Thymus (tissue), 11 donors: Measurements from ENCODE around the gene SPATA31C2. TPM values are rescaled to one million over a fixed set of nuclear protein-coding genes. Genes with fewer than 3 reads are reported as not detected.

Experiments
- DNase-seq, 9 donors: peaks; one replicate each; pipeline ENCODE4 v3.0.0-alpha.2; 2013; ENCODE audit warnings: low spot score in 9 of 9, low read depth in 6 of 9, missing footprints in 1 of 9
- H3K27ac ChIP-seq, 2 donors: one replicate each; pipeline ENCODE4 v1.5.1; 2013; ENCODE audit warnings: control low read depth in 1 of 2, low read depth in 1 of 2, low read length in 1 of 2, mild to moderate bottlenecking in 1 of 2, moderate library complexity in 1 of 2
- H3K27me3 ChIP-seq, 2 donors: one replicate each; pipeline ENCODE4 v1.5.1; 2013; ENCODE audit warnings: low read length in 1 of 2; ENCODE audit not compliant: control insufficient read depth in 2 of 2, insufficient read depth in 1 of 2
- H3K36me3 ChIP-seq, 2 donors: one replicate each; pipeline ENCODE4 v1.5.1; 2013; ENCODE audit warnings: low read length in 1 of 2, mild to moderate bottlenecking in 1 of 2, moderate library complexity in 1 of 2; ENCODE audit not compliant: control insufficient read depth in 2 of 2, insufficient read depth in 2 of 2
- H3K4me1 ChIP-seq, 2 donors: one replicate each; pipeline ENCODE4 v1.5.1; 2013; ENCODE audit warnings: low read length in 2 of 2; ENCODE audit not compliant: control insufficient read depth in 2 of 2, insufficient read depth in 2 of 2
- H3K4me3 ChIP-seq, 2 donors: one replicate each; pipeline ENCODE4 v1.5.1; 2013; ENCODE audit warnings: low read length in 2 of 2, control low read depth in 1 of 2, mild to moderate bottlenecking in 1 of 2
- H3K9me3 ChIP-seq, 2 donors: one replicate each; pipeline ENCODE4 v1.5.1; 2013; ENCODE audit warnings: low read length in 1 of 2, mild to moderate bottlenecking in 1 of 2; ENCODE audit not compliant: control insufficient read depth in 2 of 2, insufficient read depth in 1 of 2
- WGBS: extraction: QIAGEN DNeasy Blood & Tissue Kit; methylation state at CpG from one replicate; pipeline ENCODE4 v1.1.7; 2013; 5-methylcytosine and 5-hydroxymethylcytosine counted together
- polyA plus RNA-seq: library from polyadenylated mRNA; stranded (reverse); fragments of 200-250 nt; gene quantifications from one replicate; pipeline ENCODE4 v1.2.3, GENCODE V29; 2013
- total RNA-seq: library from RNA; stranded (reverse); fragments of 120-200 nt; gene quantifications from one replicate; pipeline ENCODE4 v1.2.4, GENCODE V29; 2013
- donor health status: healthy.

The SPATA31C2 gene
- total and polyA plus RNA-seq, 2 donors = 0.05 to 0.09 TPM

DNA sequence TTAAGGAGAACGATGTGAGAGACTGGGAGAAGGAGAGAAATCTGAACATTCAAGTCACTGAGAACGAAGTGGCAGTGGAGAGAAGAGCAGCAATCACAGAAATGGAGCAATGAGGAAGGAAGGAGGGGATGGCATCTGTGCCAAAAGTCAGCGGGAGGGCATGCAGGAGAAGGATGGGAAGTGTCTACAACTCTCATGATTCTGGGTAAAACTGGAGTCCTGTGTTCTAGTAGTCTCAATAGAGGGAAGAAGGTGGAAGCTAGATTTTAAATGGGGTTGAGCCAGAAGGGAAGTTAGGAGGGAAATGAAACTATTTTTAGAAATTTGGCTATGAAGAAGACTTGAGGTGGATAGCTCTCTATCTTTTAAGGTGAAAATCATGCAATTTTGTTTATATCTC, 39.1 kb upstream of the SPATA31C2 start:
- H3K4me1 ChIP-seq = peaks cover 0 to 4% of the 10 kb centered on the region in 2 donors
- H3K36me3 ChIP-seq = no peaks in the 10 kb centered on the region
- WGBS = 86% methylated on average over 3 of the region's 3 CpGs
- H3K9me3 ChIP-seq = no peaks in the 10 kb centered on the region
- no peak overlapping the region for H3K27ac ChIP-seq
- H3K4me3 ChIP-seq = no peak overlapping the region
- no peak for DNase-seq
- no peaks in the 10 kb centered on the region for H3K27me3 ChIP-seq

DNA sequence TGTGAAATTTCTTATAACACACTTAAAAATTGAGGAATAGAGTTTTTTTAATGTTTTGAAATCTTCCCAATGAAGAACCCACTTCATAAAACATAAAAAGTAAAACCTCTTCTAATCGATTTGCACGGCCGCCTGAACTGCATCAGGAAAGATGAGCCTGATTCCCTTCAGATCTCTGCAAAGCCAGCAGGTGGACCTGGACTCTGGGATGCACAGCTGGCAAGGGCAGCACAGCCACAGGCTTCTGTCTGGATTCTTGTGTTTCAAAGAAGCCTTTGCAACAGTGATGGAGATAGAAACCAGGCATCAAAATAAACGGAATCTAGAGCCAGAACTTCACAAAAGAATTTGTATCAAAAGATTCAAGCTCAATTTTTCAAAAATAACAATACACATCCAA, 36.0 kb upstream of the SPATA31C2 start:
- H3K27ac ChIP-seq = no peak overlapping the region
- WGBS = 88% methylated on average over 4 of the region's 4 CpGs
- DNase-seq = no peak

DNA sequence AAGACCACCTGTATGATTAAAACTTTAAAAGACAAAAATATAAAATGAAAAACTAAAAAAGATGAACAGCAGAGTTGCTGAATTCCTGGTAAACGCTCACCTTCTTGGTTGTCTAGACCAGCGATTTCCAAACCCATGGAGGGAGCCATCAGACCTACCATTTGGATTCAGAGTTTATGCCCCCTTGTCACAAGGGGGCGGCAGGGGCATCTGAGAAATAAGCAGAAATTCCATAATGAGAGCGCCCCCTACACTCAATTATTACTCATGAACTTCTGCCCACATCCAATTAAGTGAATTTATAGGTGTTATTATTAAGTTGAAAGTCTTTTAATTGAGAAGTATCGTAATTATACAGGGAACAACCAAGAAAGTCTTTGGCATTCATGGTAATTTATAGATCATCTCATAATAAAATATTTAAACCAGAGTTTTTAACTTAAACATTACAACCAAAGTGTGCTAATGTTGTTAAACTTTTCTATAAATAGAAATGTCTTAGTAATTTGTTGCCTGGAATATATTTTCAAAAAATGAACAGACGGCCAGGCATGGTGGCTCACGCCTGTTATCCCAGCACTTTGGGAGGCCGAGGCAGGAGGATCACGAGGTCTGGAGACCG, 35.2 kb upstream of the SPATA31C2 start:
- Histone ChIP-seq H3K4me3 (no peak overlapping the region), H3K36me3 (no peaks in the 10 kb centered on the region), H3K27ac (no peak overlapping the region), H3K27me3 (no peaks in the 10 kb centered on the region), H3K9me3 (no peaks in the 10 kb centered on the region), H3K4me1 (no peaks in the 10 kb centered on the region)
- peak; percentile 13 to 84 (median 53) for DNase-seq
- WGBS = 57% methylated on average over 10 of the region's 10 CpGs

More for the DNA sequence above, 36.0 kb upstream of the SPATA31C2 start:
- Histone ChIP-seq H3K4me1 (peaks cover 0 to 4% of the 10 kb centered on the region in 2 donors), H3K4me3 (no peak overlapping the region), H3K9me3 (no peaks in the 10 kb centered on the region), H3K36me3 (no peaks in the 10 kb centered on the region), H3K27me3 (no peaks in the 10 kb centered on the region)

DNA sequence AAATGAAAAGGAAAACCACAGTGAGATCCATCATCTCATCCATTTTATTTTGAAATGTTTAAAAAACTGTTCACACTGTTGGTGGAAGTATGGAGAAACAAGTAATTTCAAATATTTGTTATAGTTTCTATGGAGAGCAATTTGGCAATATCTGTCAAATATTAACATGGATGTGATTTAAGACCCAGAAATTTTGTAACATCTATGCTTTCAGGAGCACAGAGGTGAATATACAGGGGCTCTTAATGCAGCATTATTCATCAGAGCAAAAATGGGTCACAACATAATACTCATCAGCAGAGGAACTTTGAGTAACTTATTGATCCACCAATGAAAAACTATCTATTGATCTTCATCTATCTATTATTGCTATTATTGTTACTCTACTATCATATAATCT, 31.4 kb upstream of the SPATA31C2 start:
- no peaks in the 10 kb centered on the region for H3K9me3 ChIP-seq
- no peak overlapping the region for H3K27ac ChIP-seq
- H3K4me1 ChIP-seq = no peaks in the 10 kb centered on the region
- DNase-seq = no peak
- no peak overlapping the region for H3K4me3 ChIP-seq
- H3K36me3 ChIP-seq = no peaks in the 10 kb centered on the region
- H3K27me3 ChIP-seq = no peaks in the 10 kb centered on the region

DNA sequence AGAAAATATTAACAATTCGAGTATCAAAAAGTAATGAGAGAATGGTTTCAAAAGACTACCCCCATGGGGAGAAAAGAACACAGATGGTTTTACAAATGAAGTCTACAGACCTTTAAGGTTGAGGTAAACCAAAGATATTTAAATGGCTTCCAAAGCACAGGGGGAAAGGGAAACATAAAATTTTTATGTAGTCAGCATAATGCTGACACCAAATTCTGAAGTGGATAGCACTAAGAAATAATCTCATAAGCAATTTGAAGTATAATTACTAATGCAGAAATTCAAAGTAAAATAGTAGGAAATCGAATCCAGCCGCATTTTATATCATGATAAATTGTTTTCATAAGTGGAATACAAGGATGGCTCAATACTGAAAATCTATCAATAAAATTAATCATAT, 30.3 kb upstream of the SPATA31C2 start:
- H3K4me1 ChIP-seq = no peaks in the 10 kb centered on the region
- WGBS = 63% methylated on average over 3 of the region's 3 CpGs
- H3K27me3 ChIP-seq = no peaks in the 10 kb centered on the region
- DNase-seq = no peak
- H3K9me3 ChIP-seq = no peaks in the 10 kb centered on the region
- H3K27ac ChIP-seq = no peak overlapping the region
- H3K4me3 ChIP-seq = no peak overlapping the region
- no peaks in the 10 kb centered on the region for H3K36me3 ChIP-seq

DNA sequence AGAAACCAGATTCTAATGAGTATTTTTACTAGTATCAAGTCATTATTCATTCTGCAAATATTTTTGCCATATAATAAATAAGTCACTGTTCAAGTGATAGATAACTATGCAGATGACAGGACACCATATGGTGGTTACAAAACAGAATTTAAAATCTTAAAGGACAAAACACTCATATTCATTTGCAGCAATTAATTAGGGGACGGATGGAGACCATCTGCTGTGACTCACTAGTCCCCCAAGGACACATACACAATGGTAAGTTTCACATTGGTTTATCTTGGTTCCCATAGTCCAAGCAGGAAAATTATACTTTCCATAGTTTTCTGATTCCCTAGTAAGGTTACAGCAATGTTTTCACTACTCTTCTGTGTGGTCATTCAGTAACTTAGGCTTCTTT, 28.4 kb upstream of the SPATA31C2 start:
- no peaks in the 10 kb centered on the region for H3K36me3 ChIP-seq
- no peak overlapping the region for H3K4me3 ChIP-seq
- no peaks in the 10 kb centered on the region for H3K27me3 ChIP-seq
- H3K9me3 ChIP-seq = peaks cover 0 to 2% of the 10 kb centered on the region in 2 donors
- 97% methylated on average over 1 of the region's 1 CpG for WGBS
- H3K27ac ChIP-seq = no peak overlapping the region
- DNase-seq = no peak
- no peaks in the 10 kb centered on the region for H3K4me1 ChIP-seq

DNA sequence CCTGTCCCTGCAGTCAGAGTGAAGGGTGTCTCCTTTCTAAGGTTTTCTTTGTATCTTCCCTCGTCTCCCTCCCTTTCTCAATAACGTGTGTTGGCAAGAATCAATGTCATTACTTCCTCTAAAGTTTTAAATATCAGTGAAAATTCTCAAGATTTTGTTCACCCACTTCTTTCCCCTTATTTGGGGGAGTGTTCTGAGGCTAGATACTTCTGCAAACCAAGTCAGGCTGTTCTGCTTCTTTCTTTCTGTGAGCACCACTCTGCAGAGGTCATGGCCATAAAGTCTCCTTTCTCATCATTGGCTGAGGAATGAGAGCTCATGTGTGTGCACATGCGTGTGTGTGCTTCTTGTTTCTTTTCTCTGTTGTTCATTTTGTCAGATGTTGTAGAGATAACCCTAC, 26.6 kb upstream of the SPATA31C2 start:
- Histone ChIP-seq H3K4me1 (no peaks in the 10 kb centered on the region), H3K9me3 (peaks cover 0 to 2% of the 10 kb centered on the region in 2 donors), H3K27ac (no peak overlapping the region), H3K4me3 (no peak overlapping the region), H3K36me3 (no peaks in the 10 kb centered on the region), H3K27me3 (no peaks in the 10 kb centered on the region)
- no peak for DNase-seq
- WGBS = 84% methylated on average over 3 of the region's 3 CpGs

DNA sequence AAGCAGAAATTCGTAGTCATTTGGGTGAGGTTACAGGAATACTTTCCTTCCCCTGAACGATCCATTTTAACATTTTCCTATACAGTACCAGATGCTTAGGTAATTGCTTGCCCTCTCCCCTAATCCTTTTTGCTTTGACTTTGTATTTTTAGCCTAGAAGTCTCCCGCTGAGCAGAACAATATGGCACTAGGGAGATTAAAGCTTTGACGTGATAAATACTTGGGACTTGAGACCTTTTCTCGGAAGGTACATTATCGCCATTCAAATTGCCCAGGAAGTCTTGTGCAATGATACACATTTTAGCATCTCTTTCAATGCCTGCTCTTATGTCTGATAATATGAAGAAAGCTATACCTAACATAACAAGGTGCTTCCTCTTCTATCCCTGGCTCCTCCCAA, 22.9 kb upstream of the SPATA31C2 start:
- Histone ChIP-seq H3K27me3 (peaks cover 0 to 2% of the 10 kb centered on the region in 2 donors), H3K36me3 (no peaks in the 10 kb centered on the region), H3K4me1 (no peaks in the 10 kb centered on the region), H3K27ac (no peak overlapping the region), H3K9me3 (peaks cover 0 to 2% of the 10 kb centered on the region in 2 donors), H3K4me3 (no peak overlapping the region)
- WGBS = 92% methylated on average over 6 of the region's 6 CpGs
- no peak for DNase-seq

DNA sequence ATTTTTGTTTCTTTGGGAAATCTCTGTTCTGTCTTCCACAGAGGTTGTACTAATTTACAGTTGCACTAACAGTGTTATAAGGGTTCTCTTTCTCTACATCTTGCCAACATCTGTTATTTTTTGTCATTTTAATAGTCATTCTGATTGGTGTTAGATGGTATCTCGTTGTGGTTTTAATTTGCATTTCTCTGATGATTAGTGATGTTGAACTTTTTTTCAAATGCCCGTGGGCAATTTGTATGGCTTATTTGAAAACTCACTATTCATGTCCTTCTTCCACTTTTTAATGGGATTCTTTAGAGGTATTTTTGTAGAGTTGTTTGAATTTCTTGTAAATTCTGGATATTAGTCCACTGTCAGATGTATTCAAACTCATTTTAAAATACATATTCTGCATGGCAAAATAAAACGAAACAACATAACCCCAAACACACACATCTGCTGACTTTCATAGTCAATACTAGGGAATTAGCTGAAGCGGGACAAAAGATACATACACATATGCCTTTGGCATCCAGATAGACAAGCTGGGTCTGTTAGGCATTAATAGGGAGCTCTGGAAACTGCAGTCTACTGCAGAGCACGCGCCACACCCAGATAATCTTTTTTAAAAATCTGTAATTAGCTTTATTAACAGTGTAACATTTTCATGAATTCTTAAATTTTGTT, 5.8 kb upstream of the SPATA31C2 start:
- Histone ChIP-seq H3K9me3 (no peaks in the 10 kb centered on the region), H3K4me1 (no peaks in the 10 kb centered on the region), H3K27ac (no peak overlapping the region), H3K27me3 (no peaks in the 10 kb centered on the region), H3K36me3 (no peaks in the 10 kb centered on the region), H3K4me3 (no peak overlapping the region)
- no peak for DNase-seq
- WGBS = 85% methylated on average over 6 of the region's 6 CpGs
